ENCODE measurements around the gene PUM1.

PUM1 gene

GRCh38 chr1:30888391-30888790, 177.1 kb downstream of the PUM1 start:
- no peak overlapping the region for H3K4me3 ChIP-seq (replicated peaks; ENCODE audit: low read depth, low read length)
- no peak for TF ChIP-seq CTCF (IDR thresholded peaks at IDR 0.05; ENCODE audit: low read length, missing control alignments)
- peak; percentile 69 for DNase-seq (ENCODE audit: low read depth)

GRCh38 chr1:30887485-30888315, 177.8 kb downstream of the PUM1 start:
- DNase-seq (ENCODE audit: low read depth), result peak; percentile 31
- no peak for TF ChIP-seq CTCF (IDR thresholded peaks at IDR 0.05; ENCODE audit: low read length, missing control alignments)
- H3K4me3 ChIP-seq (replicated peaks; ENCODE audit: low read depth, low read length), result no peak overlapping the region

GRCh38 chr1:30886710-30887428, 178.6 kb downstream of the PUM1 start:
- no peak for TF ChIP-seq CTCF (IDR thresholded peaks at IDR 0.05; ENCODE audit: low read length, missing control alignments)
- H3K4me3 ChIP-seq (replicated peaks; ENCODE audit: low read depth, low read length), result no peak overlapping the region
- no peak for DNase-seq (ENCODE audit: low read depth)

- no peak for TF ChIP-seq CTCF (IDR thresholded peaks at IDR 0.05; ENCODE audit: low read length, missing control alignments)
- H3K4me3 ChIP-seq (replicated peaks; ENCODE audit: low read depth, low read length), result no peak overlapping the region
- DNase-seq (ENCODE audit: low read depth), result no peak
Observed at GRCh38 chr1:30885570-30886522, 179.7 kb downstream of the PUM1 start.

- no peak for TF ChIP-seq CTCF (IDR thresholded peaks at IDR 0.05; ENCODE audit: low read length, missing control alignments)
Observed at GRCh38 chr1:30884723-30885122, 180.8 kb downstream of the PUM1 start.

GRCh38 chr1:30883389-30884172, 181.9 kb downstream of the PUM1 start:
- DNase-seq (ENCODE audit: low read depth), result no peak
- no peak overlapping the region for H3K4me3 ChIP-seq (replicated peaks; ENCODE audit: low read depth, low read length)
- no peak for TF ChIP-seq CTCF (IDR thresholded peaks at IDR 0.05; ENCODE audit: low read length, missing control alignments)

More at GRCh38 chr1:30884723-30885122, 180.8 kb downstream of the PUM1 start:
- no peak overlapping the region for H3K4me3 ChIP-seq (replicated peaks; ENCODE audit: low read depth, low read length)
- no peak for DNase-seq (ENCODE audit: low read depth)

All from fibroblast of pulmonary artery (primary cell).